Subcutaneous adipose tissue (tissue), 4 donors: ENCODE results near the gene SELP. TPM values are rescaled to one million over a fixed set of nuclear protein-coding genes. Genes with fewer than 3 reads are reported as not detected.

Experiments used
- total RNA-seq, 4 donors: library from RNA; depleted of rRNA; stranded (reverse); fragments of >200 nt; gene quantifications; one replicate each; pipeline ENCODE4 v1.1.0, GENCODE V29; 2016
- TF ChIP-seq, protein P1 (sequence below): fragments of 450-650 bp; IDR thresholded peaks from one replicate; pipeline ENCODE4 v1.5.1; 2016; ENCODE audit warnings: low read depth, mild to moderate bottlenecking, control low read depth, antibody characterized with exemption, moderate library complexity

The SELP gene
- total RNA-seq, 4 donors from 2014 or later: 5.1 to 15.0 (median 9.6) TPM

DNA sequence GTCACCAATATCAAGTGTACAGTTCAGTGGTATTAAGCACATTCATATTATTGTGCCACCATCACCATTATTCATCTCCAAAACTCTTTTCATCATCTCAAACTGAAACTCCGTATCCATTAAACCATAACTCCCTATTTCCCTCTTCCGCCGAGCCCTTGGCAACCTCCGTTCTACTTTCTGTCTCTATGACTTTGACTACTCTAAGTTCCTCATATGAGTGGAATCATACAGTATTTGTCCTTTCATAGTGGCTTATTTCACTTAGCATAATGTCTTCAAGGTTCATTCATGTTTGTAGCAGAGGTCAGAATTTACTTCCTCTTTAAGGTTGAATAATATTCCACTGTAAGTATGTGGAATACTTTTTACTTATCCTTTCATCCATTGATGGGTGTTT is 21.7 kb downstream of the SELP start:
- TF ChIP-seq, protein P1, sequence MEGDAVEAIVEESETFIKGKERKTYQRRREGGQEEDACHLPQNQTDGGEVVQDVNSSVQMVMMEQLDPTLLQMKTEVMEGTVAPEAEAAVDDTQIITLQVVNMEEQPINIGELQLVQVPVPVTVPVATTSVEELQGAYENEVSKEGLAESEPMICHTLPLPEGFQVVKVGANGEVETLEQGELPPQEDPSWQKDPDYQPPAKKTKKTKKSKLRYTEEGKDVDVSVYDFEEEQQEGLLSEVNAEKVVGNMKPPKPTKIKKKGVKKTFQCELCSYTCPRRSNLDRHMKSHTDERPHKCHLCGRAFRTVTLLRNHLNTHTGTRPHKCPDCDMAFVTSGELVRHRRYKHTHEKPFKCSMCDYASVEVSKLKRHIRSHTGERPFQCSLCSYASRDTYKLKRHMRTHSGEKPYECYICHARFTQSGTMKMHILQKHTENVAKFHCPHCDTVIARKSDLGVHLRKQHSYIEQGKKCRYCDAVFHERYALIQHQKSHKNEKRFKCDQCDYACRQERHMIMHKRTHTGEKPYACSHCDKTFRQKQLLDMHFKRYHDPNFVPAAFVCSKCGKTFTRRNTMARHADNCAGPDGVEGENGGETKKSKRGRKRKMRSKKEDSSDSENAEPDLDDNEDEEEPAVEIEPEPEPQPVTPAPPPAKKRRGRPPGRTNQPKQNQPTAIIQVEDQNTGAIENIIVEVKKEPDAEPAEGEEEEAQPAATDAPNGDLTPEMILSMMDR: no peak

DNA sequence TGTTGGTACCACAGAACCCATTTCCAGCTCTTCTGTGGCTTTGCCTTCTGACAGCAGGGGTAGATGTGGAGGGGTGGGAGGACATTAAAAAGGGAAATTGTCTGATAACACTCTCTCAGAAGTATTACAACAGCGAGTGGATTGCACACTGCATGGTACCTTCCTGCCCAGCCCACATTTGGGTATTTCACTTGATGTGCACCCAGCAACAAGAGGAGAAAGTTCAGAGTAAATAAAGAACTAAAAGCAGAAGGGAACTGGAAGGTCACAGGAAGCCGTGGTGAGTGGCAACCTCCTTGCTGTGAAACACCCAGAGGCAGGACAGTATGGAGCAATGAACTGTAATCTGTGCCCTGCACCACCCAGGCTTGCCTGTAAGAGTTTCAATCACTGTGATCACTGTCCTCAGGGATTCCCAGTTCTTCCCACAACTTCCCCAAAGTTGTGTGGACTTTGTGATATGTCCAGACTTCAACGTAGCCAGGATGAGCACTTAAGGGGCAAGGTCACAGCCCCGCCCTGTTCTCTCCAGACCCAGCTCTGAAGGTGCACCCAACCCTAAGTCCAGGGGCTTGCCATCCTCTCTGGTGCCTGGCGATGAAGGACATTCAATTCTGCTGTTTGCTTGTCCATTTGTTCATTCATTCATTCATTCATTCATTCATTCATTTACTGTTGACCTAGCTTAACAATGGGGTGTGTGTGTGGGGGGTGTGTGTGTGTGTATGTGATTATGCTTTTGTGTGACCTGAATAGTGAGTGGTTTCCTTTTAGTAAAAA is 25.0 kb downstream of the SELP start:
- TF ChIP-seq, protein P1: no peak

DNA sequence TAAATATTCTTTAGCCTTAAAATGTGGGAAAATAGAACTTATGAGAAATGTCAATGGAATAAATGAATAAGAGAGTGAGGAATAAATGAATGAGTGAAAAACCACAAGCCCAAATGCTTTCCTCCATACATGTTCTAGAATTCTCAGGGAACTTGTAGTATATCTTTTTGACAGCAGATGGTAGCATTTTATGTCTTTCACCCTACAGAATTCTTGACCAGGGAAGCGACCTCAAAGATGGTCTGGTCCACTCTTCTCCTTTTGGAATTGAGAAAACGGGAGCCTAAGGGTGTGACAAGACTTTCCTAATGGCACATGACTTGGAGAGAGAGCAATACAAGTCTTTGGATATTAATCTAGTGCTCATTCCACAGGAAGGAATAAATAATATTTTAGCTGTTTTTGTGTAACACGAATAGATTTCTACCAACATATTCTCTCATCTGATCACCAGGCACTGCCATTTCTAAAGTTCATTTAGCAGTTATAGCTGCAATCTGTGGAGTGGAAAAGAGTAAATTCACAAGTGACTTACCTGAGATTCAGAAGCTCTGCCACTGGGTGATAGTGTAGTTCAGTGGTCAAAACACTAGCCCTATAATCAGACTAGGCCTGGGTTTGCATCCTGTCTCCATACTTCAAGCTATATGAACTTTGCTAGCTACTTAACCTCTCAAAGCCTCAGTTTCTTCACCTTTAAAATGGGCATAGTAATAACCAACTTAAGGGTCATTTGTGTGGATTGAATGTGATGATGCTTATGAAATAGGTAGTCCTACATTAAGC is 28.6 kb downstream of the SELP start:
- TF ChIP-seq, protein P1: no peak

DNA sequence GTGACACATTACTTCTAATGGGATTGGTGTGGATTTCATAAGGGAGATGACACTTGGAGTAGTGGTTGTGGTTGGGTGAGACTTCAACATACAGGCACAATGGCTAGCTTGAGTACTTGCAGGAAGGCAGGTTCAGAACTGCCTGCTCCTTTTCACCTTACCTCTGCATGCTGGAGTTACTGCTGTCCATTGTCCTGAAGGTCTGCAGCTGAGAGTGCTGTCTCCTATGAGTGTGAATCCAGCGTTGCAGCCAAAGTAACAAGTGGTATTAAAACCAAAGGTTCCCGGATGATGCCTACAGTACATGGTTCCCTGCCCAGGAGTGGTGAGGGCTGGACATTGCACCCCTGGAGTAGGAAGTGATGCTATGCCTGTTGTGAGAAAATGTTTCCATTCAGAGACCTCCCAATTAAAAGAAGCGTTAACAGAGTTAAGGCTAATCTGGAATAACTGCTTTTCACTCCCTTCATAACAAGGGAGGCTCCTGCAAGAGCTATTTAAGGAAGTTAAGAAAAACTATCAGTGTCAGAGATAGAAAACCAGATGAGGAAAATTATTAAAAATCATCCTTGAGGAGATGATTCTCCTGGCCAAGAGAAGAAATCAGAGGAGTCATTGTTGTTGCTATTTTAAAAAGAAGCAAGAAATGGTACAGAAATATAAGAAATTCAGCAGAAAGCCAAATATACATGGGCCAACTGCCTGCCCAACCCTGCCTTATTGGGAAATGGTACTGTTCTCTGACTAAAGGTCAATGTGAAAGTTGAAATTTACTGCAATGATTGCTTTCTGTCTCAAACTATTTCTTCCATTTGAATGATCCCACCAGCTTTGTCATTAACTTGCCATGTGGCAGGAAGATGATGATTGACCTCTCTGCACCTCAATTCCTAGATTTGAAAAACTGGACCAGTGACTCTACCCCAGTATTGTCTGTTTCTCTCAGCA is 33.9 kb downstream of the SELP start:
- TF ChIP-seq, protein P1: no peak

DNA sequence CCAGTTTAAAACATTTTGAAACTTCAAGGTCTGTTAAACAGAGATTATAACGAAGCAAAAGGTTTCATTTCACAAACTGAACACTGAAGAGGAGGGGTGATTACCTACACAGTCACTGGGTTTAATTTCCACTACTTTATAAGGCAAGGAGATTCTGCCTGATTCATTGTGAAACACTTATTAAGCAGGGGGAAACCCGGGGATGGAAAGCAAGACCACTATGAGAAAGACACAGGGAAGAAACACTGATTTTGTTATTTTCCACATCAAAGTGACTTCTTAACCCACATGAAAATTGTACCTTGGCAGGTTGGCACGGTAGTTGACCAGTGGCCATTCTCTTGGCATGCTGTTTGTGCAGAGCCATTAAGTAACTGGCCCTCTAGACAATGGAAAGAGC is 35.5 kb downstream of the SELP start:
- TF ChIP-seq, protein P1: no peak

DNA sequence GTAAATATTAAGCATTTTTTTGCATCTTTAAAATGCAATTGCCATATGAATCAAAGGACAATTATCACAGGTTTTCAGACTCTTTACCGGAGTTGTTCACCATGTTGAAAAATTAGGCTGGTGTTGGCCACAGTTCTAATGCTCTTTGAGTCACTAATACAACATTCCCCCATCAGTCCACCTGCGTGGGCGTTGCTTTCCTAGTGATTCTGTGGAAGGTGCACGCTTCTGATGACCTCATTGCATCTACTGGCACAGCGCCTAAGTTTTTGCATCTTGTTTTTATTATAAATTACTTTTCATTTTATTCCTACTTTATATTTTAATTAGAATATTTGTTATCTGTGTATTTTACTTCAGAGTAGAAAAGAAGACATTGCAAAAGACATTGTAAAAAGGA is 39.0 kb downstream of the SELP start:
- TF ChIP-seq, protein P1: no peak
